Large intestine (tissue), 3 donors: ENCODE results near the gene TRAP1. TPM values are rescaled to one million over a fixed set of nuclear protein-coding genes. Genes with fewer than 3 reads are reported as not detected.
"Not testable (repeated sequence)": the region's sequence is repeated elsewhere in the genome, so short reads cannot be mapped to it uniquely, and the experiment has no call there.

Experiments used
- DNase-seq, 2 donors: peaks; one replicate each; pipeline versions ENCODE4 v3.0.0 to v3.0.0-alpha.2; 2013
- H3K27ac ChIP-seq: one replicate; pipeline ENCODE4 v1.5.1; 2013; ENCODE audit warnings: low read length
- H3K27me3 ChIP-seq: 2 replicates; pipeline ENCODE4 v1.6.1; 2013; ENCODE audit warnings: low read length; ENCODE audit not compliant: control insufficient read depth, insufficient read depth
- H3K36me3 ChIP-seq: 2 replicates; pipeline ENCODE4 v1.6.1; 2013; ENCODE audit warnings: low read length; ENCODE audit not compliant: control insufficient read depth, insufficient read depth
- H3K4me1 ChIP-seq: one replicate; pipeline ENCODE4 v1.6.1; 2013; ENCODE audit warnings: low read length; ENCODE audit not compliant: control insufficient read depth, insufficient read depth
- H3K4me3 ChIP-seq: one replicate; pipeline ENCODE4 v1.5.1; 2013; ENCODE audit warnings: low read length
- H3K9me3 ChIP-seq: one replicate; pipeline ENCODE4 v1.6.1; 2013; ENCODE audit warnings: mild to moderate bottlenecking, low read depth, low read length, moderate library complexity; ENCODE audit not compliant: control insufficient read depth
- WGBS: methylation state at CpG from one replicate; pipeline ENCODE4 v1.1.5; 2013; ENCODE audit warnings: low lambda C conversion rate; ENCODE audit not compliant: insufficient coverage; 5-methylcytosine and 5-hydroxymethylcytosine counted together
- polyA plus RNA-seq: library from polyadenylated mRNA; unstranded; fragments of 120-200 nt; gene quantifications from one replicate; pipeline ENCODE4 v1.2.1, GENCODE V29; 2013

Gene TRAP1
- polyA plus RNA-seq, 1 donor, result 97.1 TPM

- peaks cover 2% of the 10 kb centered on the region for H3K9me3 ChIP-seq
- peak overlapping the region; percentile 86 for H3K4me3 ChIP-seq
- H3K36me3 ChIP-seq, result no peaks in the 10 kb centered on the region
- 82% methylated on average over 13 of the region's 34 CpGs for WGBS
- no peaks in the 10 kb centered on the region for H3K27me3 ChIP-seq
- no peak overlapping the region for H3K27ac ChIP-seq
- H3K4me1 ChIP-seq, result peaks cover 29% of the 10 kb centered on the region
- no peak for DNase-seq
These were observed 104.5 kb downstream of the TRAP1 start for GRCh38 chr16:3612510-3613466.

- peak; percentile 96 for DNase-seq
- Histone ChIP-seq H3K9me3 (no peaks in the 10 kb centered on the region), H3K27me3 (no peaks in the 10 kb centered on the region), H3K36me3 (peaks cover 2% of the 10 kb centered on the region), H3K4me1 (peaks cover 29% of the 10 kb centered on the region), H3K27ac (peak within 1 kb of the TSS; percentile 81), H3K4me3 (peak within 1 kb of the TSS; percentile 98)
- no CpG with 5 or more reads among the region's 86 CpGs for WGBS
These were observed 106.0 kb downstream of the TRAP1 start, which contains the start of gene SLX4 for GRCh38 chr16:3611146-3611975. SLX4 (minus strand) TSS chr16:3611606; CDS start chr16:3608964, 2,642 bp downstream.

GRCh38 chr16:3610698-3611145 is 106.6 kb downstream of the TRAP1 start:
- Histone ChIP-seq H3K4me1 (peaks cover 29% of the 10 kb centered on the region), H3K36me3 (peaks cover 6% of the 10 kb centered on the region), H3K4me3 (peak overlapping the region; percentile 98), H3K9me3 (no peaks in the 10 kb centered on the region), H3K27ac (peak overlapping the region; percentile 81), H3K27me3 (no peaks in the 10 kb centered on the region)
- peak in 1 of 2 donors; percentile 38 for DNase-seq
- WGBS, result no CpG with 5 or more reads among the region's 10 CpGs

GRCh38 chr16:3609895-3610697 is 107.2 kb downstream of the TRAP1 start:
- Histone ChIP-seq H3K27ac (peak overlapping the region; percentile 22), H3K27me3 (no peaks in the 10 kb centered on the region), H3K9me3 (no peaks in the 10 kb centered on the region), H3K36me3 (peaks cover 8% of the 10 kb centered on the region), H3K4me1 (peaks cover 26% of the 10 kb centered on the region), H3K4me3 (peak overlapping the region; percentile 98)
- WGBS, result 100% methylated on average over 3 of the region's 14 CpGs
- DNase-seq, result peak; percentile 46 to 75

GRCh38 chr16:3608976-3609375 is 108.3 kb downstream of the TRAP1 start:
- H3K27ac ChIP-seq, H3K27me3 ChIP-seq, DNase-seq, H3K36me3 ChIP-seq, H3K9me3 ChIP-seq, H3K4me3 ChIP-seq: not testable (repeated sequence)
- WGBS, result 95% methylated on average over 7 of the region's 13 CpGs
- H3K4me1 ChIP-seq, result peaks cover 22% of the 10 kb centered on the region

GRCh38 chr16:3608069-3608468 is 109.3 kb downstream of the TRAP1 start:
- H3K27me3 ChIP-seq, result no peaks in the 10 kb centered on the region
- H3K9me3 ChIP-seq, result no peaks in the 10 kb centered on the region
- no peak for DNase-seq
- H3K4me1 ChIP-seq, result peaks cover 21% of the 10 kb centered on the region
- no peak overlapping the region for H3K27ac ChIP-seq
- H3K4me3 ChIP-seq, result no peak overlapping the region
- no CpG with 5 or more reads among the region's 5 CpGs for WGBS
- peaks cover 14% of the 10 kb centered on the region for H3K36me3 ChIP-seq

Other genes with a start within 250 kb of the TRAP1 start
- not detected for gene C16orf90, start 222.0 kb downstream of the TRAP1 start, polyA plus RNA-seq
- 24.1 TPM for gene CLUAP1, start 216.5 kb downstream of the TRAP1 start, polyA plus RNA-seq
- 2.5 TPM for gene NLRC3, start 140.1 kb downstream of the TRAP1 start, polyA plus RNA-seq
- gene SLX4, start 105.9 kb downstream of the TRAP1 start, polyA plus RNA-seq, result 6.6 TPM
- 170 TPM for gene DNASE1, start 62.8 kb downstream of the TRAP1 start, polyA plus RNA-seq
- 46.6 TPM for gene CREBBP, start 163.2 kb upstream of the TRAP1 start, polyA plus RNA-seq